DOHH2 (cell line): ENCODE results near the gene PEX3.

Experiments
- H3F3A ChIP-seq: fragments of 200-600 bp; sonication (generic), shearing (Covaris generic); 2 replicates; pipeline ENCODE4 v1.6.0; 2016; ENCODE audit warnings: antibody characterized with exemption, mild to moderate bottlenecking; ENCODE audit not compliant: control insufficient read depth, insufficient read depth
- H3K27ac ChIP-seq: fragments of 200-600 bp; sonication (generic); 2 replicates; pipeline ENCODE4 v1.5.1; 2014; ENCODE audit warnings: low read depth, mild to moderate bottlenecking, low read length, moderate library complexity
- H3K27me3 ChIP-seq: fragments of 200-600 bp; sonication (generic); 2 replicates; pipeline ENCODE4 v1.6.1; 2014; ENCODE audit warnings: mild to moderate bottlenecking, low read length, mixed read lengths; ENCODE audit not compliant: control insufficient read depth
- H3K36me3 ChIP-seq: fragments of 200-600 bp; sonication (generic); 2 replicates; pipeline ENCODE4 v1.6.1; 2014; ENCODE audit warnings: mild to moderate bottlenecking, low read length, moderate library complexity, mixed read lengths; ENCODE audit not compliant: control insufficient read depth
- H3K4me1 ChIP-seq: fragments of 200-600 bp; sonication (generic); 2 replicates; pipeline ENCODE4 v1.6.1; 2014; ENCODE audit warnings: mild to moderate bottlenecking, low read length, mixed read lengths; ENCODE audit not compliant: control insufficient read depth
- H3K4me2 ChIP-seq: fragments of 200-600 bp; sonication (generic); 2 replicates; pipeline ENCODE4 v1.6.0; 2014; ENCODE audit warnings: mild to moderate bottlenecking, low read length, moderate library complexity
- H3K4me3 ChIP-seq: fragments of 200-600 bp; sonication (generic); 2 replicates; pipeline ENCODE4 v1.5.1; 2014; ENCODE audit warnings: mild to moderate bottlenecking, low read length, mixed read lengths
- H3K79me2 ChIP-seq: fragments of 200-600 bp; sonication (generic); 2 replicates; pipeline ENCODE4 v1.6.1; 2014; ENCODE audit warnings: mild to moderate bottlenecking, low read length, mixed read lengths; ENCODE audit not compliant: control insufficient read depth
- H3K9me2 ChIP-seq: fragments of 200-600 bp; sonication (generic); replicated peaks from 2 replicates; pipeline ENCODE4 v1.6.1; 2014; ENCODE audit warnings: mild to moderate bottlenecking, low read length, mixed read lengths; ENCODE audit not compliant: control insufficient read depth
- H3K9me3 ChIP-seq: fragments of 200-600 bp; sonication (generic); 2 replicates; pipeline ENCODE4 v1.6.1; 2014; ENCODE audit warnings: antibody characterized with exemption, low read length, mixed read lengths; ENCODE audit not compliant: control insufficient read depth, insufficient read depth
- H4K20me1 ChIP-seq: fragments of 200-600 bp; sonication (generic); 2 replicates; pipeline ENCODE4 v1.6.0; 2014; ENCODE audit warnings: low read depth, mild to moderate bottlenecking, antibody characterized with exemption, low read length, moderate library complexity; ENCODE audit not compliant: control insufficient read depth, insufficient read depth
- CTCF ChIP-seq: fragments of 200-600 bp; sonication (generic); IDR thresholded peaks from one replicate; pipeline ENCODE4 v1.5.1; 2014; ENCODE audit warnings: antibody characterized with exemption, mild to moderate bottlenecking, low read depth, low read length; ENCODE audit not compliant: poor library complexity, severe bottlenecking
- EZH2phosphoT487 ChIP-seq: fragments of 200-600 bp; sonication (generic); IDR thresholded peaks from 2 replicates; pipeline ENCODE4 v1.6.1; 2017; ENCODE audit warnings: borderline replicate concordance, mild to moderate bottlenecking, antibody characterized with exemption, low read length, moderate library complexity, mixed read lengths

PEX3 gene

DNA sequence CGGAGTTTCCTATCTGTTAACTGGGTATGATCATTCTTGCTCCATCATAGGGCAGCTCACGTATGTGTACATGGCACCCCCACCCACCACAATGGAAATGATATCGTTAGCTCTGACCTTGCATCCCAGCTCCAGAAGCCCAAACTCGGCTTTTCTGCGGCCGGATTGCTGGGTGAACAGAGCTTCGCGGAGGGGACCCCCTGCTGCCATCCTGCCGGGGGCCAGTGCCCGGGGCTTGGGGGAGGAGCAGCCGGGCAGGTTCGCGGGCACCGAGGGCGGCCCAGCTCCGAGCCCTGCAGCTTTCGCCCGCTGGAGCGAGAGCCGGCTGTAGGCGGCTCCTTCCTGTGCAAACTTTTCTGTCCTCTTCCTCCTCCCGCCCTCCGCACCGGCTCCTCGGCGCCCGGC lies 85.9 kb downstream of the PEX3 start:
- H3F3A ChIP-seq, result no peaks in the 10 kb centered on the region
- TF ChIP-seq CTCF, result no peak
- no peak for TF ChIP-seq EZH2phosphoT487
- peak overlapping the region; percentile 54 for H3K4me3 ChIP-seq
- H3K36me3 ChIP-seq, result no peaks in the 10 kb centered on the region
- peaks cover 37% of the 10 kb centered on the region for H3K27me3 ChIP-seq
- H3K9me3 ChIP-seq, result no peaks in the 10 kb centered on the region
- H3K79me2 ChIP-seq, result no peaks in the 10 kb centered on the region
- peaks cover 19% of the 10 kb centered on the region for H3K4me1 ChIP-seq
- no peaks in the 10 kb centered on the region for H4K20me1 ChIP-seq
- H3K27ac ChIP-seq, result no peak overlapping the region
- no peaks in the 10 kb centered on the region for H3K9me2 ChIP-seq
- peak overlapping the region; percentile 54 for H3K4me2 ChIP-seq

DNA sequence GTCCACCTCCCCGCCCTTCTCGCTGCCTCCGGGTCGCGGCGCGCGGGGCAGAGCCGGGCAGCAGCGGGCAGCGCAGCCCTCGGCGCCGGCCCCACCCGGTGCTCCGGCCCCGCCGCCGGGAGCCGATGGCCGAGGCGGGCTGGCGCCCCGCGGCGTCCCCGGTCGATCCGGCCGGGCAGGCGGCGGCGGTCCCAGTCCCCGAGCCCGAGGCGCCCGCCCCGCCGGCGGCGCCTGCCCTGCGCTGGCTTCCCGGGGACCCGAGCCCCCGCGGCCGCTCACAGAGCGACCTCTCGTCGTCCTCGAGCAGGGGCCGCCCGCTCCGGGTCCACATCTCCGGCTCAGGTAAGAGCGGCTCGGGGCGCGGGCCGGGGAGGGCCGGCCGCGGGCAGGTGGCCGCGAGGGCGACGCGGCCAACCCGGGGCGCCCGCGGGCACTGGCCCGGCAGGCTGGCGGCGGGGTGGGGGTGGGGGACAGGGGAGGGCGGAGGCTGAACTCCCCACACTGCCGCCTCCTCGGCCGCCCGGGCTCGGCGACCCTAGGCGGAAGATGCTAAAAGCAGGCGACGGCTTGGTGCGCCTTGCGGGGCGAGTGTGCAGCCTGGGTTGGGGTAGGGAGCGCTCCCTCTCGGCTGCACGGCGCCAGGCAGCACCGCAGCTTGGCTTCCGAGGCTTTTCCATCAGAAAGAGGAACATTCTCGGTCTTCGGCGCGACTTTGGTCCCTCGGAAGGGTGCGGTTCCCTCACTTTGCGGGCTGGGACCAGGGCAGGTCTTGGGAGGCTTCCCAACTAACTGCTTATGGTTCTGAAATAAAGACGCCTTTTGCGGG lies 86.5 kb downstream of the PEX3 start:
- H3K79me2 ChIP-seq, result no peaks in the 10 kb centered on the region
- no peaks in the 10 kb centered on the region for H4K20me1 ChIP-seq
- H3K4me2 ChIP-seq, result peak overlapping the region; percentile 71
- no peaks in the 10 kb centered on the region for H3K9me2 ChIP-seq
- no peaks in the 10 kb centered on the region for H3F3A ChIP-seq
- TF ChIP-seq EZH2phosphoT487, result peak; percentile 55; the same call in 1 of the 2 replicates
- peak; percentile 39 for TF ChIP-seq CTCF
- no peaks in the 10 kb centered on the region for H3K9me3 ChIP-seq
- no peak overlapping the region for H3K27ac ChIP-seq
- H3K27me3 ChIP-seq, result peaks cover 37% of the 10 kb centered on the region
- peaks cover 19% of the 10 kb centered on the region for H3K4me1 ChIP-seq
- H3K4me3 ChIP-seq, result peak overlapping the region; percentile 71
- H3K36me3 ChIP-seq, result no peaks in the 10 kb centered on the region

DNA sequence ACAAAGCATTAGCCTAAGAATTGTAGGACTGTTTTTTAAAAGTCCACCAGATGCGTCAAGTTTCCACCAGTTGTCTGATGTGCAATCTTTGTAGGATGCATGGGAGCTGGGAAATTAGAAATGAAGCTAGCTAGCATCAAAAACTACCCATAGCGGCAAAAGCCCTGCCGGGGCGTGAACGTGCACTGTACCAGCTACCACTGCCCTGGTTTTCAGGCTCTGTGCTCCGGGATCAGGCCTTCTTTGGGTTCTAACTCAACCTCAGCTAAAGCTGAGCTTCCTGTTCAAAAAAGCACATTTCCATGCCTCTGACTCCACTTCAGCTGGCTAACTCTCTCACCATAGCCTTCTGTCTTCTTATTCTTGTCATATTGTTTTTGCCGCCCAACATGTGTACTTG lies 87.8 kb downstream of the PEX3 start:
- no peaks in the 10 kb centered on the region for H3K9me2 ChIP-seq
- no peaks in the 10 kb centered on the region for H3K79me2 ChIP-seq
- H3K27ac ChIP-seq, result no peak overlapping the region
- no peak overlapping the region for H3K4me3 ChIP-seq
- peaks cover 19% of the 10 kb centered on the region for H3K4me1 ChIP-seq
- no peak for TF ChIP-seq CTCF
- no peak for TF ChIP-seq EZH2phosphoT487
- H3K4me2 ChIP-seq, result no peak overlapping the region
- H3K36me3 ChIP-seq, result no peaks in the 10 kb centered on the region
- no peaks in the 10 kb centered on the region for H3F3A ChIP-seq
- no peaks in the 10 kb centered on the region for H4K20me1 ChIP-seq
- peaks cover 33% of the 10 kb centered on the region for H3K27me3 ChIP-seq
- no peaks in the 10 kb centered on the region for H3K9me3 ChIP-seq
